K562 (cell line): ENCODE results near the gene ENOSF1. TPM values are rescaled to one million over a fixed set of nuclear protein-coding genes. Genes with fewer than 3 reads are reported as not detected.

Experiments
- FOXK1 ChIP-seq: sonication (generic); formaldehyde crosslinking; IDR thresholded peaks from 2 replicates; pipeline ENCODE4 v1.8.0; 2022; ENCODE audit warnings: missing genetic modification reagents, mild to moderate bottlenecking, borderline replicate concordance
- GABPB1 ChIP-seq: sonication (generic); formaldehyde crosslinking; IDR thresholded peaks from 2 replicates; pipeline ENCODE4 v1.8.0; 2022; ENCODE audit warnings: mild to moderate bottlenecking, missing genetic modification reagents
- NR2C1 ChIP-seq, 2 experiments: fragments of 450-650 bp; IDR thresholded peaks; 2 replicates each; pipeline ENCODE4 v1.6.1; 2017; ENCODE audit warnings: mild to moderate bottlenecking in 2 of 2, antibody characterized with exemption in 1 of 2, inconsistent platforms in 1 of 2, missing compliant biosample characterization in 1 of 2, missing genetic modification characterization in 1 of 2
- TRIM24 ChIP-seq, 2 experiments: fragments of 450-650 bp; IDR thresholded peaks; 2 replicates each; pipeline ENCODE4 v1.6.1; 2016
- ZBTB7A ChIP-seq: IDR thresholded peaks from 2 replicates; pipeline ENCODE4 v1.6.1; 2011; ENCODE audit warnings: low read depth, mild to moderate bottlenecking, low read length, moderate library complexity, borderline replicate concordance; ENCODE audit not compliant: control insufficient read depth
- ZNF146 ChIP-seq: IDR thresholded peaks from one replicate; pipeline ENCODE4 v1.6.1; 2018; ENCODE audit warnings: missing compliant biosample characterization; ENCODE audit not compliant: unreplicated experiment
- ZNF436 ChIP-seq: fragments of 250-450, 450-650 bp; sonication (Bioruptor Pico); formaldehyde crosslinking; IDR thresholded peaks from 2 replicates; pipeline ENCODE4 v1.7.0; 2020; ENCODE audit warnings: mild to moderate bottlenecking
- ZNF589 ChIP-seq: fragments of 200-800 bp; sonication (Bioruptor generic); IDR thresholded peaks from 2 replicates; pipeline ENCODE4 v1.6.1; 2016; ENCODE audit warnings: low read depth, missing genetic modification characterization, missing compliant biosample characterization
- ZNF668 ChIP-seq: fragments of 250-450 bp; sonication (Bioruptor Pico); IDR thresholded peaks from 2 replicates; pipeline ENCODE4 v1.8.0; 2022; ENCODE audit warnings: mild to moderate bottlenecking, inconsistent platforms
- ZNF785 ChIP-seq: fragments of 250-450 bp; sonication (Bioruptor Pico); IDR thresholded peaks from 2 replicates; pipeline ENCODE4 v1.4.0; 2020; ENCODE audit warnings: mild to moderate bottlenecking
- polyA plus RNA-seq, 8 experiments: library from polyadenylated mRNA; depleted of rRNA in 4 of 8; stranded (reverse) in 5 of 8; unstranded in 3 of 8; fragments of >200 nt; fragmentation: Nextera tagmentation in 2 of 8; fragmentation: Illumina TruSeq in 1 of 8; extraction: Ambion mirVana in 2 of 8; extraction: Trizol in 1 of 8; gene quantifications; 2 replicates each; pipeline versions ENCODE4 v1.2.1 to v1.2.3, GENCODE V29; 2011 to 2014; ENCODE audit warnings: inconsistent platforms in 1 of 8, missing spikeins in 1 of 8
- total RNA-seq, 7 experiments: library from RNA; depleted of rRNA in 6 of 7; stranded (reverse); fragments of >200 nt in 6 of 7; fragmentation: Illumina TruSeq in 2 of 7; extraction: Trizol in 2 of 7; gene quantifications; 2 replicates each; pipeline versions ENCODE4 v1.2.1 to v1.2.3, GENCODE V29; 2011 to 2021; ENCODE audit warnings: low replicate concordance in 1 of 7
- TF ChIP-seq, protein P1 (sequence below), 2 experiments: IDR thresholded peaks; 2 replicates each; pipeline ENCODE4 v1.6.1; 2012; ENCODE audit warnings: improper control_type of control experiment in 2 of 2, low read depth in 2 of 2, low read length in 2 of 2, borderline replicate concordance in 1 of 2
- TF ChIP-seq, protein P2 (sequence below): fragments of 200-800 bp; sonication (Bioruptor generic); IDR thresholded peaks from 2 replicates; pipeline ENCODE4 v1.6.1; 2017; ENCODE audit warnings: missing genetic modification characterization, missing compliant biosample characterization
- TF ChIP-seq, protein P3 (sequence below): fragments of 450-650 bp; conservative IDR thresholded peaks from 2 replicates; pipeline ENCODE4 v1.6.1; 2016; ENCODE audit warnings: missing genetic modification characterization, low read depth, mild to moderate bottlenecking, control low read depth, missing compliant biosample characterization
- TF ChIP-seq, protein P4 (sequence below): fragments of 250-450 bp; sonication (Bioruptor Pico); IDR thresholded peaks from 2 replicates; pipeline ENCODE4 v1.4.0; 2020; ENCODE audit warnings: mild to moderate bottlenecking
- TF ChIP-seq, protein P5 (sequence below), 3 experiments: IDR thresholded peaks in 2 of 3; conservative IDR thresholded peaks in 1 of 3; 2 replicates each; pipeline ENCODE4 v1.5.1; 2011 to 2012; ENCODE audit warnings: low read length in 3 of 3, mild to moderate bottlenecking in 3 of 3, control low read depth in 2 of 3, improper control_type of control experiment in 1 of 3, inconsistent platforms in 1 of 3, low read depth in 1 of 3, mixed read lengths in 1 of 3, moderate library complexity in 1 of 3; ENCODE audit not compliant: insufficient read depth in 2 of 3
- TF ChIP-seq, protein P6 (sequence below): sonication (generic); formaldehyde crosslinking; IDR thresholded peaks from 2 replicates; pipeline ENCODE4 v1.9.0; 2022; ENCODE audit warnings: mild to moderate bottlenecking, missing genetic modification reagents

Gene ENOSF1
- total and polyA plus RNA-seq, 9 of the 15 experiments (the other 6 are each of a cell fraction or from before 2014, with no cell fraction given) = 15.5 to 66.4 (median 46.5) TPM

DNA sequence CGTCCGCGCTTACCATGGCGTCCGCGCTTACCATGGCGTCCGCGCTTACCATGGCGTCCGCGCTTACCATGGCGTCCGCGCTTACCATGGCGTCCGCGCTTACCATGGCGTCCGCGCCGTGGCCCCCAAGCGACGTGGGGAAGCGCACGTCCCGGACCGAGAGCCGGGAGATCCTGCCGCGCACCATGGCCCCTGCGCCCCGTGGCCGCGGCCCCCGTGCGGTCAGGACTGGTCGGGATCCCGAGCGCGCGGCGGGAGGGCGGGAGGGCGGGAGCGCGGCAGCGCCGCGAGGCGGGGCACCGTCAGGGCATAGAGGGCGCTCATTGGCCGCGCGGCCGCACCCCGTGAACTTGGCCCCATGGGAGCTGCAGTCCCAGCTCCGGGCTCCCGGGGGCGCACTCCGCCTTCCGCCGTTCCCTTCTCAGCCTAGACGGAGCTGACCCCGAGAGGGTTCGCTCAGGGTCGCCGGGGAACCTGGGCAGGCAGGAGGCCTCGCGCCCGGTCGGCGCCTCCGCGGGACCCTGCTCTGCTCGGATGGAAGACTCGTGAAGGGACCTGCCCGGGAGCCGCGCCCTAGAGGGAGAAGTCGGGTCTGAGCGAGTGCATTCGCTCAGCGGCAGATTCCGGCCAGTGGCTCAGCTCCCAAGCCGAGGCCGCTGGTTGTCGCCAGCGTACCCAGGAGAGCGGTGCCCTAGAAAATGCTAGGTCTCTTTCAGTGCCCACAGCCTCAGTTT, at the start of gene ENOSF1 (continued):
- TF ChIP-seq, protein P1, sequence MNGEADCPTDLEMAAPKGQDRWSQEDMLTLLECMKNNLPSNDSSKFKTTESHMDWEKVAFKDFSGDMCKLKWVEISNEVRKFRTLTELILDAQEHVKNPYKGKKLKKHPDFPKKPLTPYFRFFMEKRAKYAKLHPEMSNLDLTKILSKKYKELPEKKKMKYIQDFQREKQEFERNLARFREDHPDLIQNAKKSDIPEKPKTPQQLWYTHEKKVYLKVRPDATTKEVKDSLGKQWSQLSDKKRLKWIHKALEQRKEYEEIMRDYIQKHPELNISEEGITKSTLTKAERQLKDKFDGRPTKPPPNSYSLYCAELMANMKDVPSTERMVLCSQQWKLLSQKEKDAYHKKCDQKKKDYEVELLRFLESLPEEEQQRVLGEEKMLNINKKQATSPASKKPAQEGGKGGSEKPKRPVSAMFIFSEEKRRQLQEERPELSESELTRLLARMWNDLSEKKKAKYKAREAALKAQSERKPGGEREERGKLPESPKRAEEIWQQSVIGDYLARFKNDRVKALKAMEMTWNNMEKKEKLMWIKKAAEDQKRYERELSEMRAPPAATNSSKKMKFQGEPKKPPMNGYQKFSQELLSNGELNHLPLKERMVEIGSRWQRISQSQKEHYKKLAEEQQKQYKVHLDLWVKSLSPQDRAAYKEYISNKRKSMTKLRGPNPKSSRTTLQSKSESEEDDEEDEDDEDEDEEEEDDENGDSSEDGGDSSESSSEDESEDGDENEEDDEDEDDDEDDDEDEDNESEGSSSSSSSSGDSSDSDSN (IDR thresholded peaks at IDR 0.05; ENCODE audit: borderline replicate concordance in 1 of 2, low read depth in 2 of 2, low read length in 2 of 2) = 0 out of 4 replicates have a peak, but pooled peaks of 1 of the 2 experiments have one; percentile 56
- TF ChIP-seq, protein P2, sequence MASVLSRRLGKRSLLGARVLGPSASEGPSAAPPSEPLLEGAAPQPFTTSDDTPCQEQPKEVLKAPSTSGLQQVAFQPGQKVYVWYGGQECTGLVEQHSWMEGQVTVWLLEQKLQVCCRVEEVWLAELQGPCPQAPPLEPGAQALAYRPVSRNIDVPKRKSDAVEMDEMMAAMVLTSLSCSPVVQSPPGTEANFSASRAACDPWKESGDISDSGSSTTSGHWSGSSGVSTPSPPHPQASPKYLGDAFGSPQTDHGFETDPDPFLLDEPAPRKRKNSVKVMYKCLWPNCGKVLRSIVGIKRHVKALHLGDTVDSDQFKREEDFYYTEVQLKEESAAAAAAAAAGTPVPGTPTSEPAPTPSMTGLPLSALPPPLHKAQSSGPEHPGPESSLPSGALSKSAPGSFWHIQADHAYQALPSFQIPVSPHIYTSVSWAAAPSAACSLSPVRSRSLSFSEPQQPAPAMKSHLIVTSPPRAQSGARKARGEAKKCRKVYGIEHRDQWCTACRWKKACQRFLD = peak; percentile 23; the same call in 1 of the 2 replicates
- TF ChIP-seq, protein P3, sequence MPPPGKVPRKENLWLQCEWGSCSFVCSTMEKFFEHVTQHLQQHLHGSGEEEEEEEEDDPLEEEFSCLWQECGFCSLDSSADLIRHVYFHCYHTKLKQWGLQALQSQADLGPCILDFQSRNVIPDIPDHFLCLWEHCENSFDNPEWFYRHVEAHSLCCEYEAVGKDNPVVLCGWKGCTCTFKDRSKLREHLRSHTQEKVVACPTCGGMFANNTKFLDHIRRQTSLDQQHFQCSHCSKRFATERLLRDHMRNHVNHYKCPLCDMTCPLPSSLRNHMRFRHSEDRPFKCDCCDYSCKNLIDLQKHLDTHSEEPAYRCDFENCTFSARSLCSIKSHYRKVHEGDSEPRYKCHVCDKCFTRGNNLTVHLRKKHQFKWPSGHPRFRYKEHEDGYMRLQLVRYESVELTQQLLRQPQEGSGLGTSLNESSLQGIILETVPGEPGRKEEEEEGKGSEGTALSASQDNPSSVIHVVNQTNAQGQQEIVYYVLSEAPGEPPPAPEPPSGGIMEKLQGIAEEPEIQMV (tag) = peak; percentile 50; the same call in 1 of the 2 replicates
- no peak for TF ChIP-seq ZNF589 (CRISPR knock-in tag)
- TF ChIP-seq, protein P4, sequence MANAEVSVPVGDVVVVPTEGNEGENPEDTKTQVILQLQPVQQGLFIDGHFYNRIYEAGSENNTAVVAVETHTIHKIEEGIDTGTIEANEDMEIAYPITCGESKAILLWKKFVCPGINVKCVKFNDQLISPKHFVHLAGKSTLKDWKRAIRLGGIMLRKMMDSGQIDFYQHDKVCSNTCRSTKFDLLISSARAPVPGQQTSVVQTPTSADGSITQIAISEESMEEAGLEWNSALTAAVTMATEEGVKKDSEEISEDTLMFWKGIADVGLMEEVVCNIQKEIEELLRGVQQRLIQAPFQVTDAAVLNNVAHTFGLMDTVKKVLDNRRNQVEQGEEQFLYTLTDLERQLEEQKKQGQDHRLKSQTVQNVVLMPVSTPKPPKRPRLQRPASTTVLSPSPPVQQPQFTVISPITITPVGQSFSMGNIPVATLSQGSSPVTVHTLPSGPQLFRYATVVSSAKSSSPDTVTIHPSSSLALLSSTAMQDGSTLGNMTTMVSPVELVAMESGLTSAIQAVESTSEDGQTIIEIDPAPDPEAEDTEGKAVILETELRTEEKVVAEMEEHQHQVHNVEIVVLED (CRISPR knock-in tag) = peak; percentile 65
- TF ChIP-seq TRIM24 (IDR thresholded peaks at IDR 0.05) = peak; percentile 25 to 41; a peak in 2 of 4 replicates
- no peak for TF ChIP-seq ZNF146 (CRISPR knock-in tag)
- TF ChIP-seq ZBTB7A = peak; percentile 24; the same call in 1 of the 2 replicates
- TF ChIP-seq ZNF668 (CRISPR knock-in tag) = peak; percentile 18; the same call in 1 of the 2 replicates
- no peak for TF ChIP-seq ZNF436 (CRISPR knock-in tag)
- peak; percentile 95; the same call in 1 of the 2 replicates for TF ChIP-seq FOXK1
- peak; percentile 76 for TF ChIP-seq GABPB1
- no peak for TF ChIP-seq ZNF785 (CRISPR knock-in tag)
- TF ChIP-seq, protein P5, sequence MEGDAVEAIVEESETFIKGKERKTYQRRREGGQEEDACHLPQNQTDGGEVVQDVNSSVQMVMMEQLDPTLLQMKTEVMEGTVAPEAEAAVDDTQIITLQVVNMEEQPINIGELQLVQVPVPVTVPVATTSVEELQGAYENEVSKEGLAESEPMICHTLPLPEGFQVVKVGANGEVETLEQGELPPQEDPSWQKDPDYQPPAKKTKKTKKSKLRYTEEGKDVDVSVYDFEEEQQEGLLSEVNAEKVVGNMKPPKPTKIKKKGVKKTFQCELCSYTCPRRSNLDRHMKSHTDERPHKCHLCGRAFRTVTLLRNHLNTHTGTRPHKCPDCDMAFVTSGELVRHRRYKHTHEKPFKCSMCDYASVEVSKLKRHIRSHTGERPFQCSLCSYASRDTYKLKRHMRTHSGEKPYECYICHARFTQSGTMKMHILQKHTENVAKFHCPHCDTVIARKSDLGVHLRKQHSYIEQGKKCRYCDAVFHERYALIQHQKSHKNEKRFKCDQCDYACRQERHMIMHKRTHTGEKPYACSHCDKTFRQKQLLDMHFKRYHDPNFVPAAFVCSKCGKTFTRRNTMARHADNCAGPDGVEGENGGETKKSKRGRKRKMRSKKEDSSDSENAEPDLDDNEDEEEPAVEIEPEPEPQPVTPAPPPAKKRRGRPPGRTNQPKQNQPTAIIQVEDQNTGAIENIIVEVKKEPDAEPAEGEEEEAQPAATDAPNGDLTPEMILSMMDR (IDR thresholded peaks at IDR 0.05 in 2 of 3, conservative IDR thresholded peaks at IDR 0.05 in 1 of 3; ENCODE audit: insufficient read depth in 2 of 3, low read depth in 1 of 3, low read length in 3 of 3) = peak; percentile 79 to 89 (median 83)
- peak; percentile 70; the same call in 1 of the 2 replicates for TF ChIP-seq NR2C1 (IDR thresholded peaks at IDR 0.05)
- peak; percentile 76 for TF ChIP-seq NR2C1 (tag; IDR thresholded peaks at IDR 0.05)
- TF ChIP-seq, protein P6, sequence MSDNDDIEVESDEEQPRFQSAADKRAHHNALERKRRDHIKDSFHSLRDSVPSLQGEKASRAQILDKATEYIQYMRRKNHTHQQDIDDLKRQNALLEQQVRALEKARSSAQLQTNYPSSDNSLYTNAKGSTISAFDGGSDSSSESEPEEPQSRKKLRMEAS (CRISPR knock-in tag) = peak; percentile 83
